ENCODE measurements around the gene RALGDS.
"Not testable (repeated sequence)": the region's sequence is repeated elsewhere in the genome, so short reads cannot be mapped to it uniquely, and the experiment has no call there.

DNA sequence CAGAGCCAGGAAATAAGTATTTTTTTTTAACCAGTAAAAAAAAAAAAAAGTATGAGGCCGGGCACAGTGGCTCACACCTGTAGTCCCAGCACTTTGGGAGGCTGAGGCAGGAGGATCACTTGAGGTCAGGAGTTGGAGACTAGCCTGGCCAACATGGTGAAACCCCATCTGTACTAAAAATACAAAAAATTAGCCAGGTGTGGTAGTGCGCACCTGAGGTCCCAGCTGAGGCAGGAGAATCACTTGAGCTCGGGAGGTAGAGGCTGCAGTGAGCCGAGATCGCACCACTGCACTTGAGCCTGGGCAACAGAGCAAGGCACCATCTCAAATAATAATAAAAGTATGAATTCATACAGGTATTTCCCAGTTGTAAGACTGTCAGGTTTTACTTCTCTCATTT is 48.8 kb downstream of the RALGDS start:
- TF ChIP-seq, protein P1, sequence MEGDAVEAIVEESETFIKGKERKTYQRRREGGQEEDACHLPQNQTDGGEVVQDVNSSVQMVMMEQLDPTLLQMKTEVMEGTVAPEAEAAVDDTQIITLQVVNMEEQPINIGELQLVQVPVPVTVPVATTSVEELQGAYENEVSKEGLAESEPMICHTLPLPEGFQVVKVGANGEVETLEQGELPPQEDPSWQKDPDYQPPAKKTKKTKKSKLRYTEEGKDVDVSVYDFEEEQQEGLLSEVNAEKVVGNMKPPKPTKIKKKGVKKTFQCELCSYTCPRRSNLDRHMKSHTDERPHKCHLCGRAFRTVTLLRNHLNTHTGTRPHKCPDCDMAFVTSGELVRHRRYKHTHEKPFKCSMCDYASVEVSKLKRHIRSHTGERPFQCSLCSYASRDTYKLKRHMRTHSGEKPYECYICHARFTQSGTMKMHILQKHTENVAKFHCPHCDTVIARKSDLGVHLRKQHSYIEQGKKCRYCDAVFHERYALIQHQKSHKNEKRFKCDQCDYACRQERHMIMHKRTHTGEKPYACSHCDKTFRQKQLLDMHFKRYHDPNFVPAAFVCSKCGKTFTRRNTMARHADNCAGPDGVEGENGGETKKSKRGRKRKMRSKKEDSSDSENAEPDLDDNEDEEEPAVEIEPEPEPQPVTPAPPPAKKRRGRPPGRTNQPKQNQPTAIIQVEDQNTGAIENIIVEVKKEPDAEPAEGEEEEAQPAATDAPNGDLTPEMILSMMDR (conservative IDR thresholded peaks at IDR 0.05) = not testable (repeated sequence)
- TF ChIP-seq ZFX (IDR thresholded peaks at IDR 0.05) = not testable (repeated sequence)

Data from C4-2B (cell line).